HL-60 (cell line): ENCODE data around the gene RAPSN.

Source experiments
- POLR2AphosphoS5 ChIP-seq: IDR thresholded peaks from 2 replicates; pipeline ENCODE4 v1.6.1; 2012; ENCODE audit warnings: low read depth
- TF ChIP-seq, protein P1 (sequence below): IDR thresholded peaks from one replicate; pipeline ENCODE4 v1.5.1; 2011; ENCODE audit warnings: low read length, control low read depth, inconsistent platforms; ENCODE audit not compliant: insufficient read depth

DNA sequence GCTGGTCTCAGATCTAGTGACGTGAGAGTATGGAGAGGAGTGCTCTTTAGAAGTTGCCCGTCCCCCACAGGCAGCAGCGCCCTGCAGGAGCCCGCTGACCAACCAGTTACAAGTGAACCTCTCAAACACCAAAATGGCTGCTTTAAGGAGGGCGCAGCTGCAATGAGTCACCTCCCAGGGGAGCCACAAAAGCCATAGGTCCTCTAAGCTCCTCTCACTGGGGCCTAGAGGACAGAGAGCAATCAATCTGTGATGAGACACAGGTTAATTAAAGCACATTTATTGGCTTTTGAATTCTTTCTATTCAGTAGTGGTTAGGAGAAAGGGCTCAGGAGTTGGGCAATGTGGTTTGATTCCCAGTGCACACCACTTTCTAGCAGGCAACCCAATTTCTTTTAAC, 15.5 kb upstream of the RAPSN start:
- TF ChIP-seq, protein P1, sequence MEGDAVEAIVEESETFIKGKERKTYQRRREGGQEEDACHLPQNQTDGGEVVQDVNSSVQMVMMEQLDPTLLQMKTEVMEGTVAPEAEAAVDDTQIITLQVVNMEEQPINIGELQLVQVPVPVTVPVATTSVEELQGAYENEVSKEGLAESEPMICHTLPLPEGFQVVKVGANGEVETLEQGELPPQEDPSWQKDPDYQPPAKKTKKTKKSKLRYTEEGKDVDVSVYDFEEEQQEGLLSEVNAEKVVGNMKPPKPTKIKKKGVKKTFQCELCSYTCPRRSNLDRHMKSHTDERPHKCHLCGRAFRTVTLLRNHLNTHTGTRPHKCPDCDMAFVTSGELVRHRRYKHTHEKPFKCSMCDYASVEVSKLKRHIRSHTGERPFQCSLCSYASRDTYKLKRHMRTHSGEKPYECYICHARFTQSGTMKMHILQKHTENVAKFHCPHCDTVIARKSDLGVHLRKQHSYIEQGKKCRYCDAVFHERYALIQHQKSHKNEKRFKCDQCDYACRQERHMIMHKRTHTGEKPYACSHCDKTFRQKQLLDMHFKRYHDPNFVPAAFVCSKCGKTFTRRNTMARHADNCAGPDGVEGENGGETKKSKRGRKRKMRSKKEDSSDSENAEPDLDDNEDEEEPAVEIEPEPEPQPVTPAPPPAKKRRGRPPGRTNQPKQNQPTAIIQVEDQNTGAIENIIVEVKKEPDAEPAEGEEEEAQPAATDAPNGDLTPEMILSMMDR: no peak
- TF ChIP-seq POLR2AphosphoS5: no peak
